Glomerular visceral epithelial cell (primary cell): ENCODE results near the gene FASTK.

Source experiments
- DNase-seq: peaks from one replicate; pipeline ENCODE4 v3.0.0-alpha.2; 2016; ENCODE audit errors: extremely low spot score

Gene FASTK

DNA sequence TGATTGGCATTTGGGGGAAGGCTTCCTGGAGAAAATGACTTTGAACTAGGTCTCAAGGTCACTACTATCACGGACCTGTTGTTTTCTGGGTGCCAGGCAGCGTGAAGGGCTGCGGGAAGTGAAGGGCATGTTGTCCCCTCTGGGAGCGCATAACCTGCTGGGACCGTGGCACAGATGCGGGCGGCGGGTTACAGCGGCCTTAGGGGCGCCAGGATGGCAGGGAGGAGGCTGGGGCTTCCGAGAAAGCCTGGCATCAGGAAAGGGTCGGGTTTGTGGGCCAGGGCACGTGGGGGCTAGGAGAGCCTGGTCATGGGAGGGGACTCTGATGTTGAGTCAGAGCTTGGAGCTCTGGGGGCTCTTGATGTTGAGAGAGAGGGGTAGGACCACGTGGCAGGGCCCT, 15.1 kb downstream of the FASTK start:
- DNase-seq: no peak

DNA sequence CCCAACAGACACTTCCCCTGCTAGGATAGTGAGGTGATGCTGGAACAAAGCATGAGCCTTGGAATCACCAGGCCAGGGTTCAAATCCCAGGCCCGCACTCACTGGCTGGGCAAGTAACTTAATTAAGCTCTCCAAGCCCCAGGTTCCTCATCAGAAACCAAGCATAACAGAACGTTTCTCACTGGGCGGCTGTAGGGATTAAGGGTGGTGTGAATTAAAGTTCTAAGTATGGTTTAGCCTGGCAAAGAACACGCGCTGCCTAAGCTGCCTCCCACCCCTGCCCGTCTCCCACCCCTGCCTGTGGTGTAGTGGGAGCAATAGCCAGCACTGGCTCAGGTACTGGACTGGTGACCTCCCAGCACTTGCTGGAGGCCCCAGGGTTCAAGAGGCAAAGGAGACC, 15.6 kb downstream of the FASTK start:
- no peak for DNase-seq

GRCh38 chr7:151064454-151064853, 16.2 kb downstream of the FASTK start:
- DNase-seq: no peak

DNA sequence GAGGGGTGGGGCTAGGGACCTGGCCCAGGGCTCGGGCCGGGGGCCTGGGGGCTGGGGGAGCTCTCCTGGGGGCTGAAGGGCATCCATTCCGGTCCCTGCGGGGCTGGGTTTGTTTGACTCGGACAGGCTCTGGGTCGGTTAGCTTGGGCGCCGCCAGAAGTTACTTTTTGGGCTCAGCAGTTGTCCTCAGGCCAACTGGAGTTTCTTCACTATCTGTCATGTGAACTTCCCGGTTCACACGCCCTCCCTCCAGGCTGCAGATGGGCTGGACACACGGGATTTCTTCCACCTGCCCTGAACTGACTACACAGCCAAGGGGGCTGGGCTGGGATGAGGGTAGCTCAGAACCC, 17.4 kb downstream of the FASTK start:
- DNase-seq: peak; percentile 58

DNA sequence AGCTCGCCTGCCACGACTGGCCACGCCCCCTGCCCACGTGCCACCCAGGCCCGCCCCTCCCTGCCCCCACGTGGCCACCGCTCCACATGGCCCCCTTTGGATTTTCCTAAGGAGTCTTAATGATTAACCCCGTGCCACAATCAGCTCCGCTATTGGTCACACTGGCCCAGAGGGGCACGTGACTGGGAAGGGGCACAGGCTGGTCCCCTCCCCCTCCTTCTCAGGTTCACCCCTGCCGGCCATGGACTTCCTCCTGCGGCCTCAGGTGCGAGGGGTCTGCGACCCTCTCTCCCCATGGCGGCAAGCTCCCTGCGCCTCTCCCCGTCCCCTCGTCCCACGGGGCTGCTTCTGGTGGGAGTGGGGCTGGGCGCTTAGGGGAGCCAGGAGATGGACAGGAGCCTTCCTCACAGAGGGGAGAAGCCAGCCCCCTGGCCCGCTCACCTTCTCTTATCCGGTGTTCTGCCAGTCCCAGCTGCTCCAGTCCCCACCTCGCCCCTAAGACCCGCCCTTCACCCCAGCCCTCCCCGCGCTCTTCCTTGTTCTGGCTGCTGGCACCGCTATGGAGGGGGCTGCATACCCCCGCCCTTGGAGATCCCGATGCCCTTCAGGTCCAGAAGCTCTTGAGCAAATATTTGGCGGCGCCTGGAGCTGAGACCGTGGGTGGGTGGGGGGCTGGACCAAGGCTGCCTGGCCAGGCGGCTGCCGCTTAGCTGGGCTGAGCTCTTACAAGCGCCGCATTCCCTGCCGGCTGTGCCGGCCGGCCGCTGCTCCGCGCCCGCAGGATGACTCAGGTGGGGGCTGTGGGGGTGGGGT, 18.0 kb downstream of the FASTK start:
- peak; percentile 94 for DNase-seq

DNA sequence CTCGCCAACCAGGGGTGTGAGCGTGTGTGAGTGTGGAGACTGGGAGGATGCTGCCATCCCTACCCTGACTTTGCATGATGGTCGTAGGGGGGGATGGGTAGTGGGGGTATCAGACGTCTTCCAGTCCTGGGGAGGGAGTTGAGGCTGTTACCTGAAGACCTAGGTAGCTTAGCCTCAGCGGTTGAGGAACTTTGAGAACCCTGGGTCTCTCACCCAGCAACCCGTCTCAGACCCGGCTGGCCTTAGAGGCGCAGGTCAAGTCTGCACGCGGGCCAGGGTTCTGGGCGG, 18.6 kb downstream of the FASTK start:
- DNase-seq: no peak

DNA sequence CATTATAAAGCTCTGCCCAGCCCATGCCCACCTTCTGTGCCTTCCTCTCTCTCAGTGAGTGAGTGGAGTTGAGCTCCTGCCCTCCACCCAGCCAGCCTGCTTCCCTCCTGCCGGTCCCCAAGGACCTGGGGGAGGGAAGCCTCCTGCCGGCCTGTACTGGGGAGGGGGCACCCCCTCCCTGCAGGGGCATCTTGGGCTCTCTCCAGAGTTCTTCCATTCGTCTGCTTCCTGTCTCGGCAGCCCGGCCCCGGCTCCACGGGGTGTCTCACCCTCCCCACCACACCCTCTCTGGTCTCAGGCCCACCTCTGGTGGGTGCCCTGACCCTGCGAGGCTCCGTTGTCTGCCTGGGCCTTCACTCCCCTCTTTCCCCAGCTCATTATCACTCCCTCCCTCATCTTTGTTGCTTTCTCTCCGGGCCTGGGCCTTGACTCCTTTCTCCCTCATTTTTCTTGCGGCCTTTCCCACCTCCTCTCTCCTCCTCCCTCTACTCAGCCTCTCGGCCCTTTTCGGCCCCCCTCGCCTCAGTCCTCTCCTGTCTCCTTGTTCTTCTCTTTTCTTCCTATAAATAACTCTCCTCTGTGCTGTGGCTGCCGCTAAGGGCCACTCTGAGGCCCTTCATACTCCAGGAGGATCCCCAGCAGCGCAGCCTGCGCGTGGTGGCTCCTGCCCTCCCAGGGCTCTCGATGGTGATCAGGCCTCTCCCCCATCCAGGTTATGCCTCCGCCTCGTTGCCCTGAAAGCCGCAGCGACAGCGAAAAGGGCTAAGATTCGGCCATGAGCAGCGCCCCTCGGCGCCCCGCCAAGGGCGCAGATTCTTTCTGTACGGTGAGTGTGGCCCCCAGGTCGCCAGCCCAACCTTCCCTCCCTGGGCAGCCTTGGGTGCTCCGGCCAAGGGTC, 19.1 kb downstream of the FASTK start:
- DNase-seq: no peak

DNA sequence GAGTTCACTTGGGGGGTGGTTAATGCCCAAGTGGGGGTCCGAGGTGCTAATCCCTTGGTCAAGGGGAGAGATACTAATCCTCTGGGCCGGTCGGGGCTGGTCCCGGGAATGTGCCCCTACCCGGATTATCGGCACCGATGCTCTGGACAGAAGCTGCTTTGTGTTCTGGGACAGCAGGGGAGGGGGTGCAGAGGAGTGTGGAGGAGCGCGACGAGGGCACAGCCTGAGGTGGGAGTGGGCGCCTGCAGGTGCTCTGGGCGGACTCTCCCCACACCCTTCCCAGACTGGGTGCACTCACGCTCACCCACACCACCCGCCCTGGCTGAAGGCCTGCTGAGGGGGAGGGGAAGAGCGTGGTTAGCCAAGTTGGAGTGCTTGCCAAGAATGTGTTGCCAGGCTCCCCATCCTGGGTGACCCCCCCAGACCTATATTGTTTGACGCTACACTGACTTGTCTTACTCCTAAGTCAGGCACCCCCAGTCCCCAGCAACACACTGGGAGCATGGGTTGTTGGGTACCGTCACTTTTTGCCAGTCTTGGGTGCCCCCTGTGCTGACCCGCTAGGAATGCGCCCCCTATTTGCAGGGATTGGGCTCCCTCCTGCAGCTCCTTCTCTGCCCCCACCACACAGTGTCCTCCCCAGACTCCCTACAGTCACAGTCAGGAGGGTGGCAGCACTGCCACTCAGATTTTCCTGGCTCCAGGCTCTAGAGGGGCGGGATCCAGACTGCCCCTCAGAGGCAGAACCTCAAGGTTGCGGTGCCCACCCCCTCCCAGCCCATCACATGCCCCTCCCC, 20.0 kb downstream of the FASTK start:
- DNase-seq: peak; percentile 78

- DNase-seq: no peak
Measured at GRCh38 chr7:151060113-151060415, 20.5 kb downstream of the FASTK start.

DNA sequence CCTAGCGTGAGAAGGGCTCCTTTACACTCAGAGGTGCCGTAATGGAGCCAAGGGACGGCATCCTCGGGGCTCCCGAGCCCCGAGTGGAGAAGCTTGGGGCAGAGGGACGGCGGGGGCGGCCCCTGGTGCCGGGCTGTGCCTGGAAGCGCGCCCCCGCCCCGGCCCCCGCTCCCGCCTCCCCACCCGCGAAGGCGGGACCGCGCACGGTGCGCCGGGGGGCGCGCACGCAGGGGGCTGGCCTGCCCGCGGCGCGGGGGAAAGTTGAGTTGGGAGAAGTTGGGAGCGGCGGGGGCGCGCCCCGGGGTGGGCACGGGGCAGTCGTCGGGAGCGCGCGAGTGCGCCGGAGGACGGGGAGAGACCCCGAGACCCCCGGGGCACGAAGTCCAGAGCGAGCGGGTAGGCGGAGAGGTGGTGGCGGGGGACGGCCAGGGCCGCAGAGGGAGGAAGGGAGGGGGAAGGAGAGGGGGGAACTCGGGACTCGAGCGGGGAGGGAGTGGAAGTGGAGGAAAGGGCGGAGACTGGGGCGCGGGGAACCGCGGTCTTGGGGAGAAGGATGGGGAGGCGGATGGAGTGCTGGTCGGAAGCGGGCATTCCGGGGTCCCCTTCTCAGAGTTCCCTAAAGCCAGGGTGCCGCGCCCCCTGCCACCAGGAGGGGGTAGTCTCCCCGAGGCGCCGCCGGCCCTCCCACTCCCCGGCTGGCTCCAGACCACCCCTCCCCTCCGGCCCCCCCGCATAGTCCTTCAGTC, 21.1 kb downstream of the FASTK start, which contains the start of gene SLC4A2:
SLC4A2 (plus strand) TSS at position 223 of the 746 bp plus-strand sequence. CDS start 2,399 bp downstream, outside the sequence.
- DNase-seq: peak; percentile 70

- DNase-seq: no peak
Measured at GRCh38 chr7:151058781-151059366, 21.7 kb downstream of the FASTK start.

GRCh38 chr7:151057989-151058780, 22.4 kb downstream of the FASTK start:
- peak; percentile 99 for DNase-seq

DNA sequence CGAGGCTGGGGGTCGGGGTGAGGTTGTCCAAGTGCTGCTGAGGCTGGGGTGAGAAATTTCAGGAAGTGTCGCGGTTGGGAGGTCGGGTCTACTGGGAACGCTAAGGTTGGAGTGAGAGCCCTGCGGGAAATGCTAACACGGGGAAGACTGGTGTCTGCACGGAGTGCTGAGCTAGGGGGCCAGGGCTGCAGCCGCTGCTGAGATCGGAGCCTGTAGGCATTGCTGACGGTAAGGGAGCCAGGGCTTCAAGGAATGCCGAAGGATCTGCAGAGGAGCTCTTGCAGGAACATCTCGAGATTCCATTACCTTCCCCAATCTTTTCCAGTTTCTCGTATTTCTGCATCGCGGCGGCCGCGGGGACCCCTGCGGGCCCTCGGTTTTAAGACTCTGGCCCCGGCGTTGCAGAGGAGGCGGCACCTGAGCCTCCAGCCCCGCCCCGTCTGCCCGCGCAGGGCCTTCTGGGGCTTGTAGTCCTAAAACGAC, 23.1 kb downstream of the FASTK start, which contains the start of gene CDK5:
CDK5 (minus strand) TSS at position 392 of the 483 bp plus-strand sequence; CDS start at position 343, 49 bp downstream.
- DNase-seq: no peak

DNA sequence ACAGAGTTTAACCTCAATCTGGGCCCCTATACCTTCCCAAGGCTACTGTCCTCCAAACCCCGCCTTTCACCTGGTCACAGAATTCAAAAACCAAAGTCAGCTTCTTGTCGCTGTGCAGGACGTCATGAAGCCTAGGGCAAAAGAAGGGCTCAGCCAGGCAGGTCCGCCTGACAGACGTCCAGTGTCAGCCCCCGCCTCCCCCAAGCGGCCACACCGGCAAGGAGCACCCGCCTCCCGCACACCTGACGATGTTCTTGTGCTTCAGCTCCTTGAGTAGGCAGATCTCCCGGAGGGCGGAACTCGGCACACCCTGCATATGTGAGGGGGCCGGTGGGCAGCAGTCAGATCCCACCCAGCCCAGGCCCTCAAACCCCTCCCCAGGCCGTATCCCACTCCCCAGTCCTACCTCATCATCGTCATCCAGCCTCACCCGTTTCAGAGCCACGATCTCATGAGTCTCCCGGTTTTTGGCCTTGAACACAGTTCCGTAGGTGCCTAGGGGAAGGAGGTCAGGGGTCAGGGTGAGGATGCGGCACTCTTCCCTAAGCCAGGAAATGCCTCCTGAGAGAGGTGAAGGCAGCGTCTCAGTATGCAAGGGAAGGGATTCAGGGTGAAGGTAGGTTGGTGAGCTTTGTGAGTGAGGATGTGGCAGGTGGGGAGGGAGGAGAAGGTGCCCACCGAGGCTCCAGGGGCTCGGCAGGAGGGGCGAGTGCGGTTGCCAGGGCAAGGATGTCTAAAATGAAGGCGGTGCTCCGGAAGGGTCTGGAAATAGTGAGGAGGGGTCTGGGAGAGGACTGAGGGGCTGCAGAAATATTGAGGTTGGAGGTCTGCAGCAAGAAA, 23.7 kb downstream of the FASTK start:
- DNase-seq: no peak

GRCh38 chr7:151056283-151056665, 24.3 kb downstream of the FASTK start:
- DNase-seq: no peak

GRCh38 chr7:151053751-151054150, 26.9 kb downstream of the FASTK start:
- DNase-seq: no peak

DNA sequence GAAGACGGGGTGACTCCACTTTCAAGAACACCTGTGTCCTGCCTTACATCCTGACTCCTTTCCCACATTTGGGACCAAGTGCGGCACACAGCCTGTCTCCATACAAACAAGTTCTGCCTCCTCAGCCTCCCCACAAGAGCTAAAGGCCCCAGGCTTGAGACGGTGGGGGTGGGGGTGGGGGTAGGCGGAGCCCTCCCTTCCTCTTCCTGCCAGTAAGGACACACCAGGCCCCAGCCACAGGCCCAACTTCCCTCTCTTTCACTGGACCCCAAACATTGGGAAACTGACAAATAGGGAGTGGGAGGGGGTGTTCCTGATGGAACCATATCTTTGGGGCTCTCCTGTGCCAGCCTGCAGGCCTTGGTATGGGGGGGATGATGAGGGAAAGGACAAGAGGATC, 27.5 kb downstream of the FASTK start:
- DNase-seq: no peak

DNA sequence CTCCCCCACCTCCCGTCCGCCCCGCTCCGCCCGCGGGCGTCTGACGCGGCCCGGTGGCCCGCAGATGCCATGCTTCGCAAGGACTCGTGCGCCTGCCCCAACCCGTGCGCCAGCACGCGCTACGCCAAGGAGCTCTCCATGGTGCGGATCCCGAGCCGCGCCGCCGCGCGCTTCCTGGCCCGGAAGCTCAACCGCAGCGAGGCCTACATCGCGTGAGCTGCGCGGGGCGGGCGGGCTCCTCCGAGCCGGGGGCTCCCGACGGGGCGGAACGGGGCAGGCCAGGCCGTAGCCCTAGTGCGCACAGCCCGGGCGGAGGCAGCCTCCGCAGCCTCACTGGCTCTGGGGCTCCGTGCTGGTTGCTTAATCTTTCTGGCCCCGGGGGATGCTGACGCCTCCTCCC, 29.5 kb downstream of the FASTK start:
- DNase-seq: peak; percentile 49

GRCh38 chr7:151048911-151049463, 31.6 kb downstream of the FASTK start:
- DNase-seq: no peak
